ENCODE data around the gene ZNF595. TPM values are rescaled to one million over a fixed set of nuclear protein-coding genes. Genes with fewer than 3 reads are reported as not detected.

Gene ZNF595
- total RNA-seq, 1 experiment from 2014 or later = 24.5 TPM

GRCh38 chr4:71830-72229 is 18.7 kb downstream of the ZNF595 start:
- peaks cover 80% of the 10 kb centered on the region for H3K36me3 Mint-ChIP-seq
- no peak overlapping the region for H3K4me3 Mint-ChIP-seq
- H3K27ac Mint-ChIP-seq = no peak overlapping the region
- peaks cover 7% of the 10 kb centered on the region for H3K27me3 Mint-ChIP-seq (ENCODE audit: low read depth)
- ChIA-PET POLR2A (no interaction called here), CTCF (no interaction called here)
- DNase-seq (ENCODE audit: low spot score) = no peak
- H3K4me1 Mint-ChIP-seq = peaks cover 8% of the 10 kb centered on the region
- H3K9me3 Mint-ChIP-seq = peaks cover 74% of the 10 kb centered on the region
- ATAC-seq = no peak
- TF ChIP-seq SOX15 (CRISPR knock-in tag; IDR thresholded peaks at IDR 0.05) = no peak
- TF ChIP-seq, protein P1, sequence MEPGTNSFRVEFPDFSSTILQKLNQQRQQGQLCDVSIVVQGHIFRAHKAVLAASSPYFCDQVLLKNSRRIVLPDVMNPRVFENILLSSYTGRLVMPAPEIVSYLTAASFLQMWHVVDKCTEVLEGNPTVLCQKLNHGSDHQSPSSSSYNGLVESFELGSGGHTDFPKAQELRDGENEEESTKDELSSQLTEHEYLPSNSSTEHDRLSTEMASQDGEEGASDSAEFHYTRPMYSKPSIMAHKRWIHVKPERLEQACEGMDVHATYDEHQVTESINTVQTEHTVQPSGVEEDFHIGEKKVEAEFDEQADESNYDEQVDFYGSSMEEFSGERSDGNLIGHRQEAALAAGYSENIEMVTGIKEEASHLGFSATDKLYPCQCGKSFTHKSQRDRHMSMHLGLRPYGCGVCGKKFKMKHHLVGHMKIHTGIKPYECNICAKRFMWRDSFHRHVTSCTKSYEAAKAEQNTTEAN (CRISPR knock-in tag; IDR thresholded peaks at IDR 0.05) = no peak
- no peak for TF ChIP-seq GABPB1 (CRISPR knock-in tag; IDR thresholded peaks at IDR 0.05)
- TF ChIP-seq ATF1 (CRISPR knock-in tag; IDR thresholded peaks at IDR 0.05) = no peak
- TF ChIP-seq, protein P2, sequence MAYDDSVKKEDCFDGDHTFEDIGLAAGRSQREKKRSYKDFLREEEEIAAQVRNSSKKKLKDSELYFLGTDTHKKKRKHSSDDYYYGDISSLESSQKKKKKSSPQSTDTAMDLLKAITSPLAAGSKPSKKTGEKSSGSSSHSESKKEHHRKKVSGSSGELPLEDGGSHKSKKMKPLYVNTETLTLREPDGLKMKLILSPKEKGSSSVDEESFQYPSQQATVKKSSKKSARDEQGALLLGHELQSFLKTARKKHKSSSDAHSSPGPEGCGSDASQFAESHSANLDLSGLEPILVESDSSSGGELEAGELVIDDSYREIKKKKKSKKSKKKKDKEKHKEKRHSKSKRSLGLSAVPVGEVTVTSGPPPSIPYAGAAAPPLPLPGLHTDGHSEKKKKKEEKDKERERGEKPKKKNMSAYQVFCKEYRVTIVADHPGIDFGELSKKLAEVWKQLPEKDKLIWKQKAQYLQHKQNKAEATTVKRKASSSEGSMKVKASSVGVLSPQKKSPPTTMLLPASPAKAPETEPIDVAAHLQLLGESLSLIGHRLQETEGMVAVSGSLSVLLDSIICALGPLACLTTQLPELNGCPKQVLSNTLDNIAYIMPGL (CRISPR knock-in tag; IDR thresholded peaks at IDR 0.05) = no peak
- TF ChIP-seq ARID4B (CRISPR knock-in tag; IDR thresholded peaks at IDR 0.05; ENCODE audit: borderline replicate concordance) = no peak
- no peak for TF ChIP-seq HMGA2 (CRISPR knock-in tag; IDR thresholded peaks at IDR 0.05)
- TF ChIP-seq USF2 (CRISPR knock-in tag; IDR thresholded peaks at IDR 0.05) = no peak
- no peak for TF ChIP-seq ZNF138 (CRISPR knock-in tag; conservative IDR thresholded peaks at IDR 0.05)
- no peak for TF ChIP-seq FOXJ3 (CRISPR knock-in tag; IDR thresholded peaks at IDR 0.05; ENCODE audit: borderline replicate concordance)
- TF ChIP-seq ZNF219 (CRISPR knock-in tag; IDR thresholded peaks at IDR 0.05; ENCODE audit: borderline replicate concordance) = no peak
- TF ChIP-seq, protein P3, sequence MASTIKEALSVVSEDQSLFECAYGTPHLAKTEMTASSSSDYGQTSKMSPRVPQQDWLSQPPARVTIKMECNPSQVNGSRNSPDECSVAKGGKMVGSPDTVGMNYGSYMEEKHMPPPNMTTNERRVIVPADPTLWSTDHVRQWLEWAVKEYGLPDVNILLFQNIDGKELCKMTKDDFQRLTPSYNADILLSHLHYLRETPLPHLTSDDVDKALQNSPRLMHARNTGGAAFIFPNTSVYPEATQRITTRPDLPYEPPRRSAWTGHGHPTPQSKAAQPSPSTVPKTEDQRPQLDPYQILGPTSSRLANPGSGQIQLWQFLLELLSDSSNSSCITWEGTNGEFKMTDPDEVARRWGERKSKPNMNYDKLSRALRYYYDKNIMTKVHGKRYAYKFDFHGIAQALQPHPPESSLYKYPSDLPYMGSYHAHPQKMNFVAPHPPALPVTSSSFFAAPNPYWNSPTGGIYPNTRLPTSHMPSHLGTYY (CRISPR knock-in tag; IDR thresholded peaks at IDR 0.05) = no peak
- no peak for TF ChIP-seq ZNF416 (CRISPR knock-in tag; IDR thresholded peaks at IDR 0.05)
- TF ChIP-seq, protein P4, sequence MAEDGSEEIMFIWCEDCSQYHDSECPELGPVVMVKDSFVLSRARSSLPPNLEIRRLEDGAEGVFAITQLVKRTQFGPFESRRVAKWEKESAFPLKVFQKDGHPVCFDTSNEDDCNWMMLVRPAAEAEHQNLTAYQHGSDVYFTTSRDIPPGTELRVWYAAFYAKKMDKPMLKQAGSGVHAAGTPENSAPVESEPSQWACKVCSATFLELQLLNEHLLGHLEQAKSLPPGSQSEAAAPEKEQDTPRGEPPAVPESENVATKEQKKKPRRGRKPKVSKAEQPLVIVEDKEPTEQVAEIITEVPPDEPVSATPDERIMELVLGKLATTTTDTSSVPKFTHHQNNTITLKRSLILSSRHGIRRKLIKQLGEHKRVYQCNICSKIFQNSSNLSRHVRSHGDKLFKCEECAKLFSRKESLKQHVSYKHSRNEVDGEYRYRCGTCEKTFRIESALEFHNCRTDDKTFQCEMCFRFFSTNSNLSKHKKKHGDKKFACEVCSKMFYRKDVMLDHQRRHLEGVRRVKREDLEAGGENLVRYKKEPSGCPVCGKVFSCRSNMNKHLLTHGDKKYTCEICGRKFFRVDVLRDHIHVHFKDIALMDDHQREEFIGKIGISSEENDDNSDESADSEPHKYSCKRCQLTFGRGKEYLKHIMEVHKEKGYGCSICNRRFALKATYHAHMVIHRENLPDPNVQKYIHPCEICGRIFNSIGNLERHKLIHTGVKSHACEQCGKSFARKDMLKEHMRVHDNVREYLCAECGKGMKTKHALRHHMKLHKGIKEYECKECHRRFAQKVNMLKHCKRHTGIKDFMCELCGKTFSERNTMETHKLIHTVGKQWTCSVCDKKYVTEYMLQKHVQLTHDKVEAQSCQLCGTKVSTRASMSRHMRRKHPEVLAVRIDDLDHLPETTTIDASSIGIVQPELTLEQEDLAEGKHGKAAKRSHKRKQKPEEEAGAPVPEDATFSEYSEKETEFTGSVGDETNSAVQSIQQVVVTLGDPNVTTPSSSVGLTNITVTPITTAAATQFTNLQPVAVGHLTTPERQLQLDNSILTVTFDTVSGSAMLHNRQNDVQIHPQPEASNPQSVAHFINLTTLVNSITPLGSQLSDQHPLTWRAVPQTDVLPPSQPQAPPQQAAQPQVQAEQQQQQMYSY (CRISPR knock-in tag; IDR thresholded peaks at IDR 0.05) = no peak
- TF ChIP-seq JAZF1 (CRISPR knock-in tag; IDR thresholded peaks at IDR 0.05) = no peak
- TF ChIP-seq AFF4 (CRISPR knock-in tag; IDR thresholded peaks at IDR 0.05; ENCODE audit: borderline replicate concordance) = no peak
- no peak for TF ChIP-seq RELA (CRISPR knock-in tag; IDR thresholded peaks at IDR 0.05; ENCODE audit: borderline replicate concordance)
- TF ChIP-seq AR (CRISPR knock-in tag; IDR thresholded peaks at IDR 0.05) = no peak
